Measurements from ENCODE around the gene GATB.
A peak's percentile ranks its signal among the peaks of the same experiment; 100 is the strongest.

Gene GATB

DNA sequence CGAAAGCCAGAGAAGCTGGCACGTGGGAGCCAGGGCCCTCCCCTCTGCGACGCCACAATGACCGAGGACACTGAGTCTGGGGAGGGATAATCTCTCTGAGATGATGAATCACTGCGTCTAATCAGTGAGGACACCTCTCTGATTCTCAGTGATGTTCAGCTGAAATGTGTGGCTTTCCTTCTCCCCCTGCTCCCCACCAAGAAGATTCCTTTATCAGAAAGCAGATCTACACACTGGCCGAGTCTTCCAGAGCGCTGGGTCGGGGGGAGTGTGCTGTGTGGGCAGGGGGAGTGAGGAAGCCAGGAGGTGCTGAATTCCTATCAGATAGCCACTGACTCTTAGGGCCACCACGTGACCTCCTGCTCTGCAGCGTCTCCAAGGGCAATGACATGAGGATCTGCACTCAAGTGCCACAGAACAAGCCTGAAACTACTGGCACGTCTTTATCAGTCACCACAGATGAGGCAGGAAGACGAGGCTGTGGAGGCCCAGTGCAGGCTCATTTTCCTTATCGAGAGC lies 89.2 kb downstream of the GATB start:
- DNase-seq: peak; percentile 98

DNA sequence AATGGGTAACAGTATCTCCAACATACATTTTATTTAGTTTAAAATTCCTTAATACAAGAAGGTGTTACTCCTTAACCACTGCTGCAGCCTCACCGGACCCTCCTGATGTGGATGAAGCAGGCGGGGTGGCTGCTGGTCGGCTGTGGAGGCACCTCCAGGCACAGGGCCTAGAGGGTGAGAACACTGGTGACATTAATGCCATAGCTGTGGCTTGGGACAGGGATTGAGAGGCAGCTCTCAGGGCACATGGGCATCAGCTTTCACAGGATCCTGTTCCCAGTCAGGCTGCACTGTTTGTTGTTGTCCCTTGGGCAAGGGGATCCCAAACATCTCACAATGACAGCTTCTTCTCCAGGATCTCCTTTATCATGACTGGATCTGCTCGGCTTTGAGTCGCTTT lies 90.0 kb downstream of the GATB start:
- no peak for DNase-seq

DNA sequence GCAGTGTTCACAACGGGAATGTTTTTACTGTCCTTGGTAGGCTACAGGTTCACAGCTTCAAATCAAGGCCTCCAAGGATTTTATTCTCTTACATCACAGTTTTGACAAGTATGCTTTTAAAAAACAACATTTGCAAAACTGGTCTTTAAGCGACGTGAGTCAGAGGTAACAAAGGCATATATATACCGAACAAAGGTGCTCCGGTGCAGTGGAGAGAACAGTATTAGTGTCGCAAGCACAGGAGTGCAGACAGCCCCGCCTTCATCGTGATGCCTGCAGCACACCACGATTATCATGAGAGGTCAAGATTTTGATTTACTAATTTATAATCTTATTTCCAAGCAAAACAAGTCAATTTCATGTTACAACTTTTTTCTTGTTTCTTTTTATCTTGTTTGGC lies 90.8 kb downstream of the GATB start:
- DNase-seq: no peak

DNA sequence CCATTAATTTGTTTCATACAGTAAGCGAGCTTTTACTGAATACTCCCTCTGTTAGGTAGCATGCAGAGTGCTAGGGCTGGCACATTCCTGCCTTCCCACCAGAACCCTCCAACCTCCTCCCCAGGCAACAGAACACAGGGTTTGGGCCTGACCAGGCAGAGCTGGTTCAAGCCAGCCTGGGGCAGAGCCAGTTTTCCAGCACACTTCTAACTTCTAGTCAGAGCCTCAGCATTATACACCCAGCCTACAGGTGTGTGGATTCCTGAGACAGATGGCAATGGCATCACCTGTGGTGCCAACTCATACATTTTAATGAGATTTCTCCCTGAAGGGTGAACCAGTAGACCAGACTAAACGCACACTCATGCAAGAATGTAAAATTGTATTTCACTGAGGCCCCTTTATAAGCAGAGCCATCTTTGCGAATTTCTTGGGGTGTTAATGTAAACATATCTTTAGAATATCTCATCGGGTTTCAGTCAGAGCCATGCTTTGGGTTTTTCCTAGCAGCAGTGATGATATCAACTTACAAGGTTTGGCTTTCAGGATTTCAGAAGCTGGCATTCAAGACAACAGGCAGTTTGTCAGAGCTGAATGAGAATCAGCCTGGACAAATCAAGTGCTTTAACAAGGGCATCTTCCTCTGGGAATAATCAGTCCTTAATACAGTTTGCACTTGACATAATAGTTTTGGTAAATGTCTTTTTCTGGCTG lies 92.0 kb downstream of the GATB start:
- DNase-seq: no peak

DNA sequence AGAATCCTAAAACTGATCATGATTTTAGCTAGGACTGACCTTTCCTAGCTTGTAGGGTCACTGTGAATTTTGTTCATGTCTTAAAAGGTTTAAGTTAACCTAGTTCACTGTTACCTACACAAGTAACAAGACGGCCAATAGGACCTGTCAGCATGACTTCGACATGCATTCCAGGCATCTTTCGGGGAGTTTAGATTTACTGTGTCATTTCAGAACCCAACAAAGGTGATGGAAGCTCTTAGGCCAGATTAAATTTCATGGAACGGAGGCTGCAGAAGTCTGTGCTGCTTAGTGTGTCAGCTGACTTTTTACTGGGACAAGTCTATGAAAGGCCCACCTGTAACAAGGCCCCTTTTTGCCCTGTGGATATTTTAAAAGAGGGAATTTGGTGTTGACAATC lies 93.1 kb downstream of the GATB start:
- no peak for DNase-seq

DNA sequence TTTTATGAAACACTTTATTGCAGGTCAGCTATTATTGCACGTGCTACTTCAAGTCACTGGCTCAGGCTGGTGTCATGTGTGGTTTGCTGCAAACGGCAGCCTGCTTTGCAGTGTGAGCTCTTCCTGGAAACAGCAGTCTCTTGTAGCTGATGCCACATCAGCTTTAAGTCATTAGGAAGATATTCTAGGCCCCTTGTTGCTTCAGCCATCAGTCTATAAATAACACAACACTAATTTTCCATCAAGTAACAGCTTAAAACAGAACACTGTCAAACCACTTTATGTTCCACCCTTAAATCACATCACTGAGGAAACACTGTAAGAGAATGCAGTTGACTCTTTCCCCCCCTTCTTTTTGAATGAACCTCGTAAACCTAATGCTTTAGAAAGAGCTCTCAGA lies 93.8 kb downstream of the GATB start:
- peak; percentile 31 for DNase-seq

DNA sequence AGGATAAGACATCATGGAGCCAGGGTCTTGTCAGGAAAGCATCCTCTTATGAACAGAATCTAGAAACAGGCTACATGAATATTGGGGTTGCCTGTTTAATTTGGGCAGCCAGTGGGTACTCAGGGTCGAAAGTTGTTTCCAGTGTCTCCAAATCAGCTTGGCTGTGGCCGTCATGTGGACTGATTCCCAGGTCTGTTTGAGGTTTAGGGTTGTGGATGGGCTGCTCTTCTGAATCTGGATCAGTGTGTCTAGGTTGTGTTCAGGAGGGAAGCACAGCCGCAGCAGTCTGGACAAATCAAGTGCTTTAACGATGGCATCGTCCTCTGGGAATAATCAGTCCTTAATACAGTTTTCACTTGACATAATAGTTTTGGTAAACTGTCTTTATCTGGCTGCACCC lies 94.3 kb downstream of the GATB start:
- no peak for DNase-seq

DNA sequence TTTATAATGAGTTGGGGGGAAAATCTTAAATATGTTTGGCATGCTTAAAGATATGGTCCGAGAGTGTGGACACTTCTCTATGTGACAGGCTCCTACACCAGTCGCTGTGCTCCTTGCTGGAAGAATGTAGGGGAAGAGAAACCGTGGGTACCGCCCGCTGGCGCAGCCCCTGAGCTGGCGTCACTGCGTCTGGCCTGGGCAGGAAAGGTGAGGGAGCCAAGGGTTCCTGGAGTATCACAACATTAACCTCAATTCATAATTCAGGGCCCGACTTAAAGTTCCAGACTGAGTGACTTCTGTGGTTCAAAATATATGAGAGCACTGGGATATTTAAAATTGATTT lies 95.1 kb downstream of the GATB start:
- no peak for DNase-seq

DNA sequence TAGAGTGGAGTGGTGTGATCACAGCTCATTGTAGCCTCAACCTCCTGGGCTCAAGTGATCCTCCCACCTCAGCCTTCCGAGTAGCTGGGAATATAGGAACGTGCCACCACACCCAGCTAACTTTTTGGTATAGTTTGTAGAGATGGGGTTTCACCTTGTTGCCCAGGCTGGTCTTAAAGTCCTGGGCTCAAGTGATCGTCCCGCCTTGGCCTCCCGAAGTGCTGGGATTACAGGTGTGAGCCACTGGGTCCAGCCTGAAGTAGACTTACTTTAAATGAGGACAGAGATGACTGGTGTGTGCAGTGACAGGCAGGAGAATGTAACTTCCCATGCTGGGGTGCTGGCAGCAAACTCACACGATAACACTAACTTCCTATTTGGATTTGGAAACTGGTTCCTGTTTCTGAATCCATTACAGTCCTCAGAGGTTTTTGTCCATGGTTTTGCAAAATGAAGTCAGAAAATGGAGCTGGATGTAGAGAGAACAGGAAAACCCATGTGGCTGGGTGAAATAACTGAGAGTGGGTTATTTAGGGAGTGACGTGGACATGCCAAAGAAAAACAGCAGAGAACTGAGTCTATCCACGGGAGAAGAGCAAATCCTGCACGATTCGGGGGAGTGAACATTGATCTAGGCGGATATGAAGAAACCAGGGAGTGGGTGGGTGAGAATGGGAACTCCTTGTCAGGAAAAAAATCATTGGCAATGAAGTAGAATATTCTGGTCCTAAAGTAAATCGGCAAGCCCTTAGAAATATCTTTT lies 95.6 kb downstream of the GATB start:
- peak; percentile 19 for DNase-seq

DNA sequence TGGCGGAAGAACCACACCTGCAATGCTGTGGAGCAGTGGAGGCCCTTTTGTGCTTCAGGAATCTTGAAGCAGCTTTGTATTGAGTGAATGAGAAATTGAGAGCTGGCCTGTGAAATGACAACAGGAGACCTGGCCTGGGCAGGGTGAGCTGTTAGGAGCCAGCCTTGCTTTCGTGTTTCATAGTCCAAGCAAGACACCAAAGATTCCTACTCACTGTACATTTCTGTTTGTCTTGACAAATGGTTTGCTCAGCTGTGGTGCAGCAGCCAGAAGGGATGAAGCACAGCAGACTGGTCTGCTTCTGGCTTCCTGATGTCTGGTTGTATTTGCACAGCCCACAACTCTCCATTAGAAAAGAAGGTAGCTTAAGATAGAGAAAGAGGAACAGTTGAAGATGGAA lies 96.5 kb downstream of the GATB start:
- DNase-seq: peak; percentile 21

DNA sequence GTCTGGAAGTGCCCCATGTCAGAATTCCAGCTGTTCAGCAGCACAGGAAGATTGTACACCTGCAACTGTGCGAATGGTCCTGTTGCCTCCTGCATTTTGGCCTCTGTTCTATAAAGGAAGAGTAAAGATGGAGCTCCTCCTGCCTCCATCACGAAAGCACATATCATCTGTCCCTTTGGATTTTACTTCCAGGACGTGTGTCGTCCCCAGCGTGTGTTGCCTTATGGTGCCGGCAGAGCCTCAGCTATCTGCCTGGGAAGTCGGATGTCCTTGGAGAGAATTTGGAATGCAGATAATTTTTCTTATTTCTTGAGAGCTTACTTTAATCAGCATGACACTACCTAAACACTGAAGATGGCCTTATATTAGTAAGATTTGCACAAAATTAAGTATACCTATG lies 97.7 kb downstream of the GATB start:
- DNase-seq: no peak

DNA sequence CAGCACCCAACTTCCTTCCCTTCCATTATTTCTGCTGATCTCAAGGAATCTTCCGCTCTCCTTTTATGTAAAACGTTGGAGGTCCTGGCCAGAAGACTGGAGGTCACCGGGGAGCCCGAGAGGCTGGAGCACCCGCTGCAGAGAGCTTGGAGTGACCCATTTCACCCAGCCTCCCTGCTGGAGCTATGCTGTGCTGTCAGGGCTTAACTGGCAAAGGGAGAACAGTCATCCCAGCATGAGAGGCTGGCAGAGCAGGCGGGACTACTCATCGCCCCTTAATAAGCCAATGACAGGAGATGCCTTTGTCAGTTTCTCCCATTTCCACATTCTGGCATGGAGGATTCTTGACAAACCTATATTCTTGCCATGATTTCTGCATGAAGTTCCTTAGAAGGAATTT lies 98.9 kb downstream of the GATB start:
- no peak for DNase-seq

DNA sequence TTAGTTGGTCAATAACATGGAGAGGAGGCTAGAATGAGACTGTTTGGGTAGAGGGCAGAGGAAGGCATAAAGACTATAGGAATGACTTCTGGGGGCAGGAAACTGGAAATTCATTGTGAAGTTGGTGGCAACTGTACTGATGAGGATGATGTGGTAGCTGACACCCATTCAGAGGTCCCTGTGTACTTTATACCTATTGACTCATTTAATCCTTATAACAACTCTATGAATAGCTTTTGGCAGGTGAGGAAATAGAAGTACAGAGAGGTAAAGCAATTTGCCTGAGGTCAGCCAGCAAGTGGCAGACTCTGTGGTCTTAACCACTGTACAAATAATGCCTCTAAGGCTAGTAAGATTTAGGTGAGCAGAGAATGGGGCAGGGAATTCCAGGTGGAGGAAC lies 100.1 kb downstream of the GATB start:
- no peak for DNase-seq

DNA sequence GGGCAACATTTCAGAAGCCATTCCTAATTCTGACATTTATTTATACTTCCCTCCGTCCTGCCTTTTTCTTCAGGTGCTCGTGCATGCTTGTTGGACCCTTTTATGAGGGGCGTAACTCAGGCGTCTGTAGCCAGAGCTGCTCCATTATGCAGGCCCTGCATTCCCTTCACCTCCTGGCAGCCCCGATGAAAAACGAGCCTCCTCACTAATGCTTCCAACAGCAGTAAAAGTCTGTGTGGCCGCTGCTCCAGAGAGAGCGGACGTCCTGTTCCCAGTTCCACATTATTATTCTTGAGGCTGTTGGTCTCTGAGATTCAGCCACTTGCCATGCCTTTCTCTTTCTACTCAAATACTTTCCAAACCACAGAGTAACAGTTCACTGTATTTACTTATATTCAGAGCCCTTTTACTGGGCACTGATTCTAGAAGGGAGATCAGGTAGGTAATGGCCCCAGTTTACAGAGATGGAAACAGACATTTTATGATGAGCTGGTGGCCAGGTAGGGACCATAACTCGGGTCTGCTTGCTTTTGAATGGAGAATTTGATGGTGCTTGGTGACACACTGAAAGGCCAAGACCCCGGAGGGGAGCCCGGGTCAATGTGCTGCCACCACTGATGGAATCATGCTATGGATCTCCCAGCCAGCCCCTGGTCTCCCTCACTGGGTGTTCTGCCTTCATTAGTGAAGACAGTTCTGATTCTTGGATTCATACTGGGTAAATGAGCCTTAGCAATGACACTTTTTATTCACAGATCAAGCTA lies 101.0 kb downstream of the GATB start:
- no peak for DNase-seq

DNA sequence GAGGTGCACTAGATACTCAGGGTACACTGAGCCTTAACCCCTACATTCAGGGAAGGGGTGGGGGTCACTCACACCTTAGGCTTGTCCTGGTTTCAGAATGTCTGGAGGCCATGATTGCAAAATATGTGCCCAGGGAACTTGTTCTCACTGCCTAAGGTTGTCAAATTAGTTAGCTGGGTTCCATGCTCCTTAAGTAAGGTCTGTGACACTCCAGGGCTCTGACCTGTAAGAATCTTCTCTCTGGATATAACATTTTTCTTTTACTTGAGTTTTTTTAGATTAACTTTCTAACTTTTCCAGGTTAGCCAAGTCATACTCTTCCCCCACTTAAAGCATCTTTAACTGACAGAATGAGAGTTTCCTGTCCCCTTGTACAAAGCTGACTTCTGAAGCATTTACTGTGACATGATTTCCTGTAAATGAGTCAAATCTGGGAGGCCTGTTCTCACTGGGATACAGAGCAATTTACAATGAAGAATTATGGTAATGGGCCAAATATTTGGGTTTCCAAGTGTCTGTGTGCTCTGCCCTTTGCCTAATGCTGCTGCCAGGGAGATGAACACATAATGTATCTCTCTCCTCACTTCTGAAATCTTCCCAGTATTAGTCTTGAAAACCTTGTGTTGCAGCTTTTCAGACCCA lies 101.7 kb downstream of the GATB start:
- no peak for DNase-seq

DNA sequence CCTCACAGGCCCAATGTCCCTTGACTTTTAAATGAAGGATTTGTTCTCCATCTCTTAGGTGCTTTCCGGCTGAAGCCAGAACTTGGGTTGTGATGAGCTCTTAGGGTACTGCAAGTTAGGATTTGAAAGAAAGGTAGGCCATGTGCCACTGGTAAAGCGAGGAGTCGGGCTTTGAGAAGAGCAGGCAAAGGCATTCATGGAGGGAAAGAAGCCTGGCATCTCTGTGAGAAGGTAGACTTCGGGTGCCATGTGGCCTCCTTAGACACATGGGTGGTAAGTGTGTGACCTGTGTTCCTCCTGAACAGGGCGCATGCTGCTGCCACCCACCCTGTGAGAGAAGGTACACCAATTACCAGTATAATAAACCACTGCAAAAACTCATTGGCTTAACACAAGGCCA lies 102.9 kb downstream of the GATB start:
- no peak for DNase-seq

DNA sequence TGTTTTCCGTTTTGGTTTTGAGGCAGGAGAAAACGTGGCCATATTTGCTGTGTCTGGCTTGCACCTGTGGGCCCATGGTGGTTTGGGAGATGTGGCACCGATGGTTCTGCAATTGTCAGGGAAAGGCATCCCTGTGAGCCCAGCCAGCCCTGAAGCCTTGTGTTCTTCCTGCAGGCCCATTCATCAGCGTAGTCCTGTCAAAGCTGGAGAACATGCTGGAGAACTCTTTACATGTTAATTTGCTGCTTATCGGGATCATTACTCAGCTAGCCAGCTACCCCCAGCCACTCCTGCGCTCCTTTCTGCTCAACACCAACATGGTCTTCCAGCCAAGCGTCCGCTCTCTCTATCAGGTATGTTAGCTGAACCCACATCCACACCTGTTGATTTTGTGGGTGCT lies 104.7 kb downstream of the GATB start:
- no peak for DNase-seq

DNA sequence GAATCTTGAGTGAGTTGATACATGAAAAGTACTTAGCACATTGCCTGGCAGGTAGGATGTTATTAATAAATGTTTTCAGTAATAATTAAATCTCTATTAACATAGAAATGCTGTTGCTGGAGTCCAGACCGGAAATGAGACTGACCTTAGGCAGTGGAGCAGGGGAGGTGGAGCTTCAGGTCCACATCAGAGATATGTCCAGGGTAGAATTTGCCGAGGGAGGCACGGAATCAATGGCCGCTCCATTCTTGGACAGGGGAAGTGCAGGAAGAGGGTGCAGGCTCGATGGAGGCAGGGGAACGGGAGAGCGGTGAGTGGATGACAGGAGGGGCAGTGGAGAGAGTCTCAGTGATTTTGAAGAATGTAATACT lies 107.3 kb downstream of the GATB start:
- no peak for DNase-seq

DNA sequence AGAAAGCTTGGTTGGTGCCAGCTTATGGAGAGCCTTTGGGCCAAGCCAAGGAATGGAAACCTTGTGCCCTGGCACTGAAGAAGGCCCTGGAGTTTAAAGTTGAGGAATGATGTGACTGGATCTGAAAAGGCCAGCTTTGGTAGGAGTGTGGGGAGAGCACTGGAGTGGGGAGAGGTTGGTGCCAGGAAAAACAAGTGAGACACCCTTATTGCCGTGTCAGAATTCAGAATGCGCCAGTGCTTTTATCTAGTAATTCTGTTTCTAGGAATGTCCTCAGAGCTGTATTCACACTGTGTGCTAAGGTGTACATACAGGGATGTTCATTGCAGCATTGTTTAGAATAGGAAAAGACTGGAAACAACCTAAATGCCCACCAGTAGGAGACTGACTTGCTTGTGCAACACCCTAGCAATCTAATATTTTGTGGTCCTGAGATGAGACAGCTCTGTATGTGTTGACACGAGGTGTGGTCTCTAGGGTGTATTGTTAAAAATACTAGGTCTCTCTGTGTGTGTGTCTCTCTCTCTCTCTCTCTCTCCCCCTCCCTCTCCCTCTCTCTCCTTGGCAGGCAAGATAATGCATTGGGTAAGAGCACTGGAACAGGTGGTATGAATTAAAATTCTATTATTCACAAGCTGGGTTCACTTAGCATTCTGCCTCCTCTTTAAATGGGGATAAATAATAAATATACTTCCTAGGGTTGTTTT lies 107.8 kb downstream of the GATB start:
- DNase-seq: no peak

DNA sequence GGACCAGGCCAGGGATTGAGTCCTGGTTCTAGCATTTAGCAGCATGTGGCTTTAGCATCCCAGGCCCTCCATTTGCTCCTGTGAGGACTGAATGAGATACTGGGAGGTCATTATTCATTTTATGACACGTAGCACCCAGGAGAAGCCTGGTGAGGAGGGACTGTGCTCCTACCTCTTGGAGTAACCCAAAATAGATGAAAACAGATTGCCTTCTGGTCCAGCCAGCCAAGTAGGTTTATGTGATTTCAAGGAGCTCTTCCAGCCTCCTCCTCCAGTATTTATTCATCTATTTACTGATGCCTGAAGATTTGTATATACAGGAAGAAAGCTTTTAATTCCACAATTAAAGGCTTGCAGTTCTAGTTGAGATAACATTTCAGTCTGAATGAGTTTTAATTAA lies 109.3 kb downstream of the GATB start:
- no peak for DNase-seq

DNA sequence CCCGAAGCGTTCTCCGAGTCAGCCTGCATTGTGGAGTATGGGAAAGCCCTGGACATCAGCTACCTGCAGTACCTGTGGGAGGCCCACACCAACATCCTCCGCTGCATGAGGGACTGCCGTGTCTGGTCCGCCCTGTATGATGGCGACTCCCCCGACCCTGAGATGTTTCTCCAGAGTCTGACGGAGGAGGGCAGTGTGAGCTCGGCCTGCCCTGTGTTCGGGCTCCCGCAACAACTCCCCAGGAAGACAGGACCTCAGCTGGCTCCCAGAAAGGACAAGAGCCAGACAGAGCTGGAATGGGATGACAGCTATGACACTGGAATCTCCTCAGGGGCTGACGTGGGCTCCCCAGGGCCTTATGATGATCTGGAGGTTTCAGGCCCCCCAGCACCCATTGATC lies 111.3 kb downstream of the GATB start:
- peak; percentile 22 for DNase-seq

DNA sequence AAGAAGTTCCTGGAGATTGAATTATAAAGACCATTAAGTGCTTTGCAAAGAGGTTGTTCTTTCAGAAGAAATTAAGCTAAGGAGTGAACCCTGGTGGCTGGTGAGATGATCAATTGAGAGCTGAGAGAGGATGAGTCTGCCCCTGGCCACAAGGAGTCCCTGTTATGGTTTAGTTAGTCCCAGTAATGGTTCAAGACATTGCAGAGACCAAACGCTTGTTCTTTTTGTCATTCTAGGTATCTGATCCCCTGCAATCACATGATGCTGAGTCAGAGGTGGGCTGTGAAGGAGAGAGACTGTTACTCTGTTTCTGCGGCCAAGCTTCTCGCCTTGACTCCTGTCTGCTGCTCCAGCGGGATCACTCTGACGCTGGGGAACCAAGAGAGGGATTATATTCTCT lies 114.5 kb downstream of the GATB start:
- peak; percentile 35 for DNase-seq

DNA sequence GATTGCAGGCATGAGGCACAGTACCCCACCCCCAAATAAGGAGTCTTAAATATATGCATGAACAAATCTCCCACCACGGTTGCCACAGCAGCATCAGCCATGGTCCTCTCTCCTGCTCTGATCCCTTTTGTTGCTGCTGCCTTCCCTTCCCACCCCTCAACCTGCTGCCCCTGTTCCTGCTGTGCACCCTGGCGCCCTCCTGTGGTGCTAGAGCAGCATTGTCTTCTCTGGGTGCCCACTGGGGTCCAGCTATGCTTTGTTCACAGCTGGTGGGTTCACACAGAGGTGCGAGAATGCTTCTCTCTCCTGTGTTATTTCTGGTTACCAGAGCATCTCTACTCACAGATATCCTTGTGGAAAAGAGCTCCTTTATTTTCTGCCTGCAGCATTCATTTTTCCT lies 116.2 kb downstream of the GATB start:
- peak; percentile 46 for DNase-seq

Data from OCI-M1 (cell line).